Right lobe of liver (tissue), 6 donors: ENCODE data around the gene CALML5. TPM values are rescaled to one million over a fixed set of nuclear protein-coding genes. Genes with fewer than 3 reads are reported as not detected.

ENCODE experiments used
- ATAC-seq, 4 donors: fragments of 200-7000 bp; cut with Tn5 transposase; one replicate each; pipeline ENCODE4 v1.9.1; 2020; ENCODE audit warnings: mild to moderate bottlenecking in 4 of 4, moderate library complexity in 4 of 4
- DNase-seq, 3 donors: peaks; one replicate each; pipeline ENCODE4 v3.0.0-alpha.2; 2020
- H3K27ac ChIP-seq, 3 donors: fragments of 200-600 bp; one replicate each; pipeline ENCODE4 v1.8.0; 2022
- H3K27me3 ChIP-seq, 2 donors: fragments of 200-600 bp; one replicate each; pipeline ENCODE4 v1.8.0; 2022
- H3K36me3 ChIP-seq, 4 donors: fragments of 200-600 bp; sonication (generic) in 1 of 4; one replicate each; pipeline versions ENCODE4 v1.5.1 to v1.8.0; 2017 to 2022; ENCODE audit warnings: control low read depth in 1 of 4
- H3K4me1 ChIP-seq, 4 donors: fragments of 200-600 bp; sonication (generic) in 1 of 4; one replicate each; pipeline versions ENCODE4 v1.5.1 to v1.8.0; 2017 to 2022; ENCODE audit warnings: control low read depth in 1 of 4
- H3K4me3 ChIP-seq, 3 donors: fragments of 200-600 bp; one replicate each; pipeline ENCODE4 v1.8.0; 2022
- H3K9me3 ChIP-seq, 4 donors: fragments of 200-600 bp; sonication (generic) in 1 of 4; one replicate each; pipeline versions ENCODE4 v1.5.1 to v1.8.0; 2017 to 2022; ENCODE audit warnings: control low read depth in 1 of 4
- POLR2A ChIP-seq: fragments of 450-650 bp; IDR thresholded peaks from one replicate; pipeline ENCODE4 v1.6.1; 2017; ENCODE audit warnings: antibody characterized with exemption, mild to moderate bottlenecking
- WGBS: methylation state at CpG from one replicate; pipeline ENCODE4 v1.1.6; 2018; ENCODE audit warnings: low coverage, low lambda C conversion rate; ENCODE audit not compliant: insufficient coverage; ENCODE audit errors: missing lambda C conversion rate; 5-methylcytosine and 5-hydroxymethylcytosine counted together
- intact Hi-C, 2 donors: fragments of 100-400 bp; cut with DNase I; formaldehyde crosslinking; loops; one replicate each; pipeline versions ENCODE4 v1.11.2 to v1.14.1; 2022
- total RNA-seq, 6 experiments: library from RNA; depleted of rRNA in 2 of 6; stranded (reverse); fragments of >200 nt in 2 of 6; fragmentation: NEBNext Ultra II Directional in 3 of 6; extraction: Animal tissue kit (Norgen Biotek cat#: 25700) in 3 of 6; gene quantifications; one replicate each; pipeline versions ENCODE4 v1.1.0 to v1.2.4, GENCODE V29; 2016 to 2023
- TF ChIP-seq, protein P1 (sequence below), 4 donors: fragments of 200-600 bp in 3 of 4; fragments of 450-650 bp in 1 of 4; IDR thresholded peaks; one replicate each; pipeline versions ENCODE4 v1.5.1 to v1.8.0; 2016 to 2022; ENCODE audit warnings: antibody characterized with exemption in 4 of 4, mild to moderate bottlenecking in 2 of 4
- donor health status: DM: no; HTN: yes; CAD: no.
- donor health status: DM: no; HTN: no; CAD: no.
- donor health status: DM: no; HTN: no; CAD: no.
- donor health status: DM: no; HTN: yes; CAD: no.
- donor health status: DM: no; HTN: yes; CAD: no.

Gene CALML5
- total RNA-seq, 6 experiments from 2014 or later, result not detected

DNA sequence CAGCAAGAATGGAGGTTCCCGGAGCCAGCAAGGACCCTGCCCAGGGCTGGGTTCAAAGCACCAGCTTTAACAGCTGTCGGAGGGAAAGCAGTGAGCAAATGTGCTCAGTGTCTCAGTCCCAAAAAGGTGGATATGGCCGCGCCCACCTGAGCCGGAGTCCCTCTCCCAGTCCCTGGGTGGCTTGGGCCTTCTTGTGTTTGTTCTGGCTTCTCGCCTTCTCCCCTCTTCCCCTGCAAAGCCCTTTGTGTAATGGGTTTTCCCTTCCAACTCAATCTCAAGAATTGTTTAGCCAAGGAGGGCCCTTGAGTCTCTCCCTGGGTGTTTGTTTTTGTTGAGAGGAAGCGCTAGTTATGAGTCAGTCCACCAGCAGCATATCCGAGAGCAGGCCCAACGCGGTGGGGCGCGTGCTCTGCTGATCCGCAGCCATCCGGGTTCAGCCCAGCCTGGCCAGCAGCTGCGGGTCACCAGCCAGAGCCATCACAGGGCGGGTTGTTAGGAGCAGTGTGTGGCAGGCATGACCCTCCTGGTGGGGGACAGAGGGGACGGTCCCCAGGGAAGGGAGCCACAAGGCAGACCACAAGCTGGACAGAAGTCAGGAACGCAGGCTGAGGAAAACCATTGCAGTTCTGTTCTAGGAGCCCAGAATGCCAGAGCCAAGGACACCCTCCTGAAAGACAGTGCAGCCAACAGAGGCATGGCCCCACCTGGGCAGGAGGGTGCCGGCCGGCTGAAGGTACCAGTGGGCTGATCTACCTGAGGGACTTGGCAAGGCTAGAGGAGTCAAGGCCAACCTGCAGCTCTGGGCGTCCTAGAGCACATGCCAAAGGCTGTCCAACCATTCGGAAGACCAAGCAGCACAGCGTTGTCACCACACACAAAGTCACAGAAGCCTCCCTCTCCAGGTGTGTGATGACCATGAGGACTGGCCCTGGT is 46.7 kb upstream of the CALML5 start:
- intact Hi-C loops, result no loop called here
- Histone ChIP-seq H3K36me3 (no peaks in the 10 kb centered on the region), H3K4me3 (no peak overlapping the region), H3K4me1 (peaks cover 0 to 37% (median 12%) of the 10 kb centered on the region in 4 donors), H3K27ac (no peak overlapping the region), H3K27me3 (no peaks in the 10 kb centered on the region), H3K9me3 (no peaks in the 10 kb centered on the region)
- ATAC-seq (no peak), DNase-seq (peak in 1 of 3 donors; percentile 59)
- TF ChIP-seq, protein P1, sequence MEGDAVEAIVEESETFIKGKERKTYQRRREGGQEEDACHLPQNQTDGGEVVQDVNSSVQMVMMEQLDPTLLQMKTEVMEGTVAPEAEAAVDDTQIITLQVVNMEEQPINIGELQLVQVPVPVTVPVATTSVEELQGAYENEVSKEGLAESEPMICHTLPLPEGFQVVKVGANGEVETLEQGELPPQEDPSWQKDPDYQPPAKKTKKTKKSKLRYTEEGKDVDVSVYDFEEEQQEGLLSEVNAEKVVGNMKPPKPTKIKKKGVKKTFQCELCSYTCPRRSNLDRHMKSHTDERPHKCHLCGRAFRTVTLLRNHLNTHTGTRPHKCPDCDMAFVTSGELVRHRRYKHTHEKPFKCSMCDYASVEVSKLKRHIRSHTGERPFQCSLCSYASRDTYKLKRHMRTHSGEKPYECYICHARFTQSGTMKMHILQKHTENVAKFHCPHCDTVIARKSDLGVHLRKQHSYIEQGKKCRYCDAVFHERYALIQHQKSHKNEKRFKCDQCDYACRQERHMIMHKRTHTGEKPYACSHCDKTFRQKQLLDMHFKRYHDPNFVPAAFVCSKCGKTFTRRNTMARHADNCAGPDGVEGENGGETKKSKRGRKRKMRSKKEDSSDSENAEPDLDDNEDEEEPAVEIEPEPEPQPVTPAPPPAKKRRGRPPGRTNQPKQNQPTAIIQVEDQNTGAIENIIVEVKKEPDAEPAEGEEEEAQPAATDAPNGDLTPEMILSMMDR (IDR thresholded peaks at IDR 0.05), result no peak
- no peak for TF ChIP-seq POLR2A
- WGBS, result 84% methylated on average over 4 of the region's 23 CpGs

DNA sequence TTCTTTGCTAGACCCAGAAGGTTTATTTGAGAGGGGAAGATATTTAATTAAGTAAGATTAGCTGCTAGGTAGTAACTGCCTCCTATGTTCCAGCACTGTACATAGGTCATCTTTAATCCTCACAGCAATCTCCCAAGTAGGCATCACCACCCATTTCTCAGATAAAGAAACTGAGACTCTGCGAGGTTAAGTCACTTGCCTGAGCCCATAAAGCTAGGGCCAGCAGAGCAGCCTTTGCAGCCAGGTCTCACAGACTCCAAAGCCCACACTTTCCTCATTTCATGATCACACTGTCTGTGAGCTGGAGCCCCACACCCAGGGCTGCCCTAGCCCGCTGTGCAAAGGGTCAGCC is 46.0 kb upstream of the CALML5 start:
- ATAC-seq, result no peak
- no peak for TF ChIP-seq POLR2A
- TF ChIP-seq, protein P1 (IDR thresholded peaks at IDR 0.05), result no peak
- Histone ChIP-seq H3K4me3 (no peak overlapping the region), H3K9me3 (no peaks in the 10 kb centered on the region), H3K4me1 (peaks cover 0 to 37% (median 12%) of the 10 kb centered on the region in 4 donors), H3K36me3 (no peaks in the 10 kb centered on the region), H3K27ac (no peak overlapping the region), H3K27me3 (no peaks in the 10 kb centered on the region)
- WGBS, result 100% methylated on average over 1 of the region's 2 CpGs
- no peak for DNase-seq
- intact Hi-C loops, result no loop called here

DNA sequence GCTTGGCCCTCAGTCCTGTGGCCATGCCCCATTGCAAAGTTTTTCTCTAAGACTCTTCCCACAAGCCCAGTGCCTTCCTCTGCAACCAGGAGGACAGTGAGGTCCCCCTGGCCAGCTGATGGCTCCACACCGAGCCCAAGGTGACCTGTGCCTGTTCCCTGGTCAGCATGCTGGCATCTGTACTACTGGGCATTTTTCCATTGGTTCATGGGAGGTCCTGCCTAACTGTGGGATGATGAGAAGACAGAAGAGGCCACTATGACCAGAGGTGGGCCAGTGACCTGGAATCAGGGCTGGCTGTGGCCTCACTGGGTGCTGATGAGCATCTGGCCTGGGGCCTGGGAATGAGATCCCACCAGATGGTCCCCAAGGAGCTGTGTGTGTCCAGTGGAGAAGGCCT is 45.6 kb upstream of the CALML5 start:
- H3K9me3 ChIP-seq, result no peaks in the 10 kb centered on the region
- no peaks in the 10 kb centered on the region for H3K36me3 ChIP-seq
- 17% methylated on average over 1 of the region's 1 CpG for WGBS
- ATAC-seq (no peak), DNase-seq (peak in 2 of 3 donors; percentile 40 to 50)
- H3K4me1 ChIP-seq, result peaks cover 0 to 37% (median 12%) of the 10 kb centered on the region in 4 donors
- no peak overlapping the region for H3K4me3 ChIP-seq
- no peaks in the 10 kb centered on the region for H3K27me3 ChIP-seq
- TF ChIP-seq POLR2A, result no peak
- TF ChIP-seq, protein P1 (IDR thresholded peaks at IDR 0.05), result no peak
- intact Hi-C loops, result no loop called here
- no peak overlapping the region for H3K27ac ChIP-seq

DNA sequence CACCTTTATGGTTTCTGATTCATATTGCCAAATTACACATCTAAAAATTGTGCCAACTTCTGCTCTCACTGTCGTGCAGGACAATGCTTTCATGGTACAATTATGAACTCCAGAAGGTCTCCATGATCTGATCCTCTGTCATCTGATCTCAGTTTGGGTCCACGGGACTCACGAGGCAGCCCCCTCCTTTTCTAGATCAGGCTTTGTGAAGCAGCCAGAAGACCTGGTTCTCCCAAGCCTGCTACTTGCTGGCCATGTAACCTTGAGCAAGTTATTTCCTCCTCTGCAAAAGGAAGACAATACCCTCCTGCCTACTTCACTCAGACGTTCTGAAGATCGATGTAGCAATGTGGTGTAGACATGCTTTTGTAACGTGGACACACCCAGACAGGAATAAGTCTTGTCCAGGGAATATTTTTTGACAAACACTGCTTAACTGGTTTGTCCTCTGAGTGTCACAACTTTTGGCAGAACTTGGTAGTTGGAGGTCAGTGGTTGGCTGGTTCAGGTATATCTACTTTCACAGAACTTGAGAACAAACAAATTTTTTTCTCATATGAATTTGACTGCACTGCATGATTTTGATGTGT is 44.9 kb upstream of the CALML5 start:
- no peak for TF ChIP-seq POLR2A
- TF ChIP-seq, protein P1 (IDR thresholded peaks at IDR 0.05), result no peak
- ATAC-seq, result peak; percentile 3 to 63 (median 54)
- WGBS, result 21% methylated on average over 6 of the region's 6 CpGs
- Histone ChIP-seq H3K27ac (no peak overlapping the region), H3K4me1 (peaks cover 0 to 37% (median 12%) of the 10 kb centered on the region in 4 donors), H3K9me3 (no peaks in the 10 kb centered on the region), H3K27me3 (no peaks in the 10 kb centered on the region), H3K36me3 (no peaks in the 10 kb centered on the region), H3K4me3 (no peak overlapping the region)
- peak in 2 of 3 donors; percentile 15 to 53 for DNase-seq
- intact Hi-C loops, result no loop called here
